Trophoblast cell (in vitro differentiated cells and primary cell): ENCODE measurements around the gene CCDC30.

Experiments used
- DNase-seq, 2 donors: peaks; one replicate each; pipeline ENCODE4 v3.0.0-alpha.2; 2016
- H2AFZ ChIP-seq: 2 replicates; pipeline ENCODE4 v1.6.1; 2013; ENCODE audit warnings: low read length, moderate library complexity, mild to moderate bottlenecking; ENCODE audit not compliant: insufficient read depth, poor library complexity
- H2AK5ac ChIP-seq: 2 replicates; pipeline ENCODE4 v1.6.1; 2013; ENCODE audit warnings: mild to moderate bottlenecking, low read length
- H2BK120ac ChIP-seq: 2 replicates; pipeline ENCODE4 v1.6.1; 2013; ENCODE audit warnings: low read length, mild to moderate bottlenecking, moderate library complexity; ENCODE audit not compliant: insufficient read depth, poor library complexity
- H2BK12ac ChIP-seq: 2 replicates; pipeline ENCODE4 v1.6.1; 2013; ENCODE audit warnings: mild to moderate bottlenecking, low read length, moderate library complexity
- H2BK5ac ChIP-seq: 2 replicates; pipeline ENCODE4 v1.6.1; 2013; ENCODE audit warnings: low read length, low read depth, moderate library complexity, mild to moderate bottlenecking; ENCODE audit not compliant: poor library complexity
- H3K14ac ChIP-seq: 2 replicates; pipeline ENCODE4 v1.6.1; 2013; ENCODE audit warnings: mild to moderate bottlenecking, low read length
- H3K18ac ChIP-seq: 2 replicates; pipeline ENCODE4 v1.6.1; 2013; ENCODE audit warnings: mild to moderate bottlenecking, low read length
- H3K23ac ChIP-seq: 2 replicates; pipeline ENCODE4 v1.6.1; 2013; ENCODE audit warnings: low read length
- H3K27ac ChIP-seq: 2 replicates; pipeline ENCODE4 v1.5.1; 2013; ENCODE audit warnings: low read depth, mild to moderate bottlenecking, inconsistent platforms, low read length, moderate library complexity
- H3K27me3 ChIP-seq: 2 replicates; pipeline ENCODE4 v1.6.1; 2013; ENCODE audit warnings: inconsistent platforms, mild to moderate bottlenecking, low read length, moderate library complexity; ENCODE audit not compliant: insufficient read depth
- H3K36me3 ChIP-seq, 2 experiments: 1 replicate in 1 of 2; 2 replicates in 1 of 2; pipeline ENCODE4 v1.6.1; 2013; ENCODE audit warnings: low read length in 2 of 2, mild to moderate bottlenecking in 2 of 2, moderate library complexity in 1 of 2; ENCODE audit not compliant: insufficient read depth in 2 of 2, control insufficient read depth in 1 of 2
- H3K4ac ChIP-seq: 2 replicates; pipeline ENCODE4 v1.6.1; 2013; ENCODE audit warnings: low read depth, mild to moderate bottlenecking, low read length, moderate library complexity
- H3K4me1 ChIP-seq, 2 experiments: 1 replicate in 1 of 2; 2 replicates in 1 of 2; pipeline ENCODE4 v1.6.1; 2013; ENCODE audit warnings: low read length in 2 of 2, mild to moderate bottlenecking in 2 of 2, moderate library complexity in 1 of 2; ENCODE audit not compliant: insufficient read depth in 2 of 2, control insufficient read depth in 1 of 2
- H3K4me2 ChIP-seq: 2 replicates; pipeline ENCODE4 v1.6.1; 2013; ENCODE audit warnings: inconsistent platforms, mild to moderate bottlenecking, low read length, moderate library complexity
- H3K4me3 ChIP-seq: 2 replicates; pipeline ENCODE4 v1.5.1; 2013; ENCODE audit warnings: mild to moderate bottlenecking, low read depth, low read length, inconsistent platforms
- H3K79me1 ChIP-seq: one replicate; pipeline ENCODE4 v1.6.1; 2013; ENCODE audit warnings: low read length
- H3K79me2 ChIP-seq: 2 replicates; pipeline ENCODE4 v1.6.1; 2013; ENCODE audit warnings: low read length, mild to moderate bottlenecking; ENCODE audit not compliant: control insufficient read depth, insufficient read depth, poor library complexity
- H3K9ac ChIP-seq: 2 replicates; pipeline ENCODE4 v1.6.1; 2013; ENCODE audit warnings: mild to moderate bottlenecking, low read length
- H3K9me3 ChIP-seq: 2 replicates; pipeline ENCODE4 v1.6.1; 2013; ENCODE audit warnings: low read depth, mild to moderate bottlenecking, control low read depth, inconsistent platforms, low read length; ENCODE audit not compliant: insufficient read depth
- H4K12ac ChIP-seq: 2 replicates; pipeline ENCODE4 v1.6.1; 2013; ENCODE audit warnings: low read depth, mild to moderate bottlenecking, low read length, moderate library complexity
- H4K8ac ChIP-seq: 2 replicates; pipeline ENCODE4 v1.6.1; 2013; ENCODE audit warnings: low read depth, mild to moderate bottlenecking, low read length, moderate library complexity
- H4K91ac ChIP-seq: one replicate; pipeline ENCODE4 v1.6.1; 2013; ENCODE audit warnings: low read depth, mild to moderate bottlenecking, low read length, moderate library complexity
- WGBS: extraction: QIAGEN DNeasy Blood & Tissue Kit; methylation state at CpG from one replicate; pipeline ENCODE4 v1.1.7; 2013; ENCODE audit warnings: missing lambda C conversion rate; ENCODE audit not compliant: insufficient read length, insufficient coverage; ENCODE audit errors: extremely low coverage; 5-methylcytosine and 5-hydroxymethylcytosine counted together

The CCDC30 gene

DNA sequence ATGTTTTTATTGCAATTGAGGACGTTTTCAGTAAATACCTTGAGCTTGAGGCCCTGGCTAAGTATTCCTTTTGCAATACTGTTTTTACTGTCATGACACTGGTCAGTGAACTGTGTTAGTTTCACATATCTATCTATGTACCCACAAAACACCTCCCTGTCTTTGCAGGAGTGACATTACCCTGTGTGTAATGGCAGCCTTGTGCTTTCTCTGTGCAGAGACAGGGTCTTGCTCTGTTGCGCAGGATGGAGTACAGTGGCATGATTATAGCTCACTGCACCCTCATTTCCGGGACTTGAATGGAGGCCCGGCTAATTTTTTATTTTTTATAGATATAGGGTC, 228.0 kb downstream of the CCDC30 start:
- H2BK120ac ChIP-seq, result no peak overlapping the region
- H3K4ac ChIP-seq, result peak overlapping the region; percentile 88
- no CpG with 5 or more reads among the region's 4 CpGs for WGBS
- no peak overlapping the region for H2AFZ ChIP-seq
- no peak overlapping the region for H3K4me3 ChIP-seq
- H3K18ac ChIP-seq, result no peak overlapping the region
- no peak overlapping the region for H4K91ac ChIP-seq
- H3K27me3 ChIP-seq, result no peaks in the 10 kb centered on the region
- H3K79me2 ChIP-seq, result peaks cover 7% of the 10 kb centered on the region
- peaks cover 3 to 4% of the 10 kb centered on the region in 2 experiments for H3K4me1 ChIP-seq
- H3K79me1 ChIP-seq, result no peaks in the 10 kb centered on the region
- no peak overlapping the region for H3K27ac ChIP-seq
- peaks cover 3 to 8% of the 10 kb centered on the region in 2 experiments for H3K36me3 ChIP-seq
- H4K12ac ChIP-seq, result no peak overlapping the region
- H4K8ac ChIP-seq, result no peak overlapping the region
- H3K4me2 ChIP-seq, result no peak overlapping the region
- H3K14ac ChIP-seq, result no peak overlapping the region
- no peak overlapping the region for H2AK5ac ChIP-seq
- DNase-seq, result no peak
- H2BK5ac ChIP-seq, result no peak overlapping the region
- no peaks in the 10 kb centered on the region for H3K9me3 ChIP-seq
- peak overlapping the region; percentile 53 for H3K23ac ChIP-seq
- H3K9ac ChIP-seq, result no peak overlapping the region
- no peak overlapping the region for H2BK12ac ChIP-seq

DNA sequence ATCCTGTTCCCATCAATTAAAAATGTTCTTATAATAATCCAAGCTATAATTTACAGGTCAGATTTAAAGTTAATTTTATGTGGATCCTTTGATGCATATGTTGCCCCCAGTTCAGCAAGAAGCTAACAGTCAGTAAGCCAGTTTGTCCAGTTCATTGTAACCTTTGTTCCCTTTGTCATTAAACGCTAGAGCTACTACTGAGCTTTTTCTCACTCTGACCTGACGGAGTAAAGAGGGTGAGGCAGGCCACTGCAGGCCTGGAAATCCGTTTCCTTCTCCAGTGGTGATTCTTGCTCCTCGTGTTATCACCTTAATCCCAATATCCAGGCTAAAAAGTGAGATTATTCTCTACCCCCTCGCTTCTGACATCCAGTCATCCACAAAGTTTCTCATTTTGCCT, 229.4 kb downstream of the CCDC30 start:
- Histone ChIP-seq H2AFZ (no peak overlapping the region), H3K79me2 (peaks cover 5% of the 10 kb centered on the region), H3K27ac (no peak overlapping the region), H4K91ac (no peak overlapping the region), H3K18ac (no peak overlapping the region), H3K4me2 (no peak overlapping the region), H2BK5ac (no peak overlapping the region), H3K9me3 (no peaks in the 10 kb centered on the region), H3K14ac (no peak overlapping the region), H3K23ac (no peak overlapping the region), H4K8ac (no peak overlapping the region), H3K79me1 (no peaks in the 10 kb centered on the region), H3K4me3 (no peak overlapping the region), H2AK5ac (no peak overlapping the region), H3K36me3 (peaks cover 3 to 18% of the 10 kb centered on the region in 2 experiments), H4K12ac (no peak overlapping the region), H3K27me3 (no peaks in the 10 kb centered on the region), H2BK120ac (no peak overlapping the region), H3K4ac (no peak overlapping the region), H3K4me1 (peaks cover 3 to 4% of the 10 kb centered on the region in 2 experiments), H2BK12ac (no peak overlapping the region), H3K9ac (no peak overlapping the region)
- DNase-seq, result peak; percentile 12 to 69
- no CpG with 5 or more reads among the region's 5 CpGs for WGBS

- Histone ChIP-seq H3K79me2 (peaks cover 5% of the 10 kb centered on the region), H3K27ac (no peak overlapping the region), H2BK120ac (no peak overlapping the region), H3K36me3 (peaks cover 3 to 21% of the 10 kb centered on the region in 2 experiments), H4K12ac (no peak overlapping the region), H3K9me3 (no peaks in the 10 kb centered on the region), H3K79me1 (no peaks in the 10 kb centered on the region), H3K14ac (no peak overlapping the region), H3K9ac (no peak overlapping the region), H3K4me3 (no peak overlapping the region), H3K18ac (no peak overlapping the region), H3K4me1 (peaks cover 3 to 4% of the 10 kb centered on the region in 2 experiments), H3K23ac (no peak overlapping the region), H2AK5ac (no peak overlapping the region), H2BK5ac (no peak overlapping the region), H2BK12ac (no peak overlapping the region), H3K4ac (peak overlapping the region; percentile 87), H3K4me2 (no peak overlapping the region), H3K27me3 (no peaks in the 10 kb centered on the region), H4K91ac (no peak overlapping the region), H4K8ac (no peak overlapping the region), H2AFZ (no peak overlapping the region)
- no peak for DNase-seq
- no CpG with 5 or more reads among the region's 2 CpGs for WGBS
Observed at GRCh38 chr1:42692911-42693310, 229.8 kb downstream of the CCDC30 start.

DNA sequence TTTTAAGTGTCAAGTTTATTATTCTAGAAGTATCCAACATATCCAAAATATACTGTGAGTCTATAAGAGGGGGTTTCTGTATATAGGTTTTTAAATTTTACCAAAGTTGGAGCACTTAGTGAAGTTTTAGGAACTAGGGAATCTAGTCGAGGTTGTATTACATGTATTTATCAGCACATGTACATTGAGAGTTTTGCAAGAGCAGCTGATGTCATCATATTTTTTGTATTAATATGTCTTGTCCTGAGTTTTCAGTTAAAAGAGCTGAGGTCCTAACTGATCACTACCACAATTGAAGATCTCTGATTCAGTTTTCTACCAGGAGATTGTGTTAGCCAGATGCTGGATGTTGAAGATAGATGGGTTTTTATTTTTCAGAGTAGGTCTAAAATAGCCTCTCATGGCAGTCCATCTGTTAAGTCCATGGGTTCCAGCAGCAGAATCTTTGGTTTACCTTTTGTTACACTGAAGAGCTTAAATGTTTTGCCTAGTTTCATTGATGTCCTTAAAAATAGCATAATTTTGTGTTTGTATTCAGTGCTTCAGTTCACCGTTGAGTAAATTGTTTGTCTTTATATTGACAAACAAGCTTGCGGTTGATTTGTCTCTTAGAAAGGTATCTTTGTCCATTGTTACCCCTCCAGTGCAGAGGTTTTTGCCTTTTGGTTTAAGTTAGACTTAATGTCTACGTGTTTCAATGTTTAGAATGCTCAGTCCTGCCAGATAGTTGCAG, 235.2 kb downstream of the CCDC30 start:
- H2BK12ac ChIP-seq, result no peak overlapping the region
- no peak overlapping the region for H3K18ac ChIP-seq
- H3K14ac ChIP-seq, result no peak overlapping the region
- no peaks in the 10 kb centered on the region for H3K4me1 ChIP-seq
- WGBS, result no CpG with 5 or more reads among the region's 4 CpGs
- no peak overlapping the region for H4K91ac ChIP-seq
- H3K4me2 ChIP-seq, result no peak overlapping the region
- no peak overlapping the region for H2BK120ac ChIP-seq
- no peak overlapping the region for H3K9ac ChIP-seq
- no peak for DNase-seq
- H4K8ac ChIP-seq, result no peak overlapping the region
- no peak overlapping the region for H3K4me3 ChIP-seq
- H3K36me3 ChIP-seq, result peaks cover 14 to 47% of the 10 kb centered on the region in 2 experiments
- H3K79me2 ChIP-seq, result no peaks in the 10 kb centered on the region
- H3K79me1 ChIP-seq, result no peaks in the 10 kb centered on the region
- no peak overlapping the region for H4K12ac ChIP-seq
- no peaks in the 10 kb centered on the region for H3K9me3 ChIP-seq
- no peak overlapping the region for H2AK5ac ChIP-seq
- no peak overlapping the region for H3K4ac ChIP-seq
- H3K23ac ChIP-seq, result no peak overlapping the region
- H3K27me3 ChIP-seq, result no peaks in the 10 kb centered on the region
- H3K27ac ChIP-seq, result no peak overlapping the region
- no peak overlapping the region for H2BK5ac ChIP-seq
- H2AFZ ChIP-seq, result no peak overlapping the region
